Mammary epithelial cell (primary cell): ENCODE results near the gene MEI1.

Experiments used
- EZH2 ChIP-seq: IDR thresholded peaks from 2 replicates; pipeline ENCODE4 v1.6.1; 2012; ENCODE audit warnings: low read length, inconsistent platforms, borderline replicate concordance
- TF ChIP-seq, protein P1 (sequence below), 2 donors: IDR thresholded peaks in 1 of 2; conservative IDR thresholded peaks in 1 of 2; 2 replicates each; pipeline ENCODE4 v1.5.1; 2011 to 2012; ENCODE audit warnings: inconsistent platforms in 2 of 2, low read length in 2 of 2, mild to moderate bottlenecking in 2 of 2, control low read depth in 1 of 2, low read depth in 1 of 2; ENCODE audit not compliant: insufficient read depth in 1 of 2; ENCODE audit errors: extremely low read depth in 1 of 2

DNA sequence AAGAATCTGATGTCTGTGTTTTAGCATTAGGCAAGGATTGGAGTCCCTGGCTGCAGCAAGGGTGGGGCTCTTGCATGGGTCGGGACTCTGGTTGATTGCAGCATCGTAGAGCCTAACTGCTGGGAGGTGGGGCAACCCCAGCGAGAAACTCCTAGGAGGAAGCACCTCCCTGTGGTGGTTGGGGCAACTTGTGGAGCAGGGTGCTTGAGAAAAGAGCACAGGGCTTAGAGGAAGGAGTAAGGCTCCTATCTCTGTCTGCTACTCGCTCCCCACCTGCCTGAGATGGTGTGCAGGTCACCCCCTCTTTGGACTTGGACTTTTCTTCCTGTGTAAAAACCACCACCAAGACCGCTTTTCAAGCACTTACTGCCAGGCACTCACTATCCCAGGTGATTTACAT lies 149.2 kb downstream of the MEI1 start:
- TF ChIP-seq, protein P1, sequence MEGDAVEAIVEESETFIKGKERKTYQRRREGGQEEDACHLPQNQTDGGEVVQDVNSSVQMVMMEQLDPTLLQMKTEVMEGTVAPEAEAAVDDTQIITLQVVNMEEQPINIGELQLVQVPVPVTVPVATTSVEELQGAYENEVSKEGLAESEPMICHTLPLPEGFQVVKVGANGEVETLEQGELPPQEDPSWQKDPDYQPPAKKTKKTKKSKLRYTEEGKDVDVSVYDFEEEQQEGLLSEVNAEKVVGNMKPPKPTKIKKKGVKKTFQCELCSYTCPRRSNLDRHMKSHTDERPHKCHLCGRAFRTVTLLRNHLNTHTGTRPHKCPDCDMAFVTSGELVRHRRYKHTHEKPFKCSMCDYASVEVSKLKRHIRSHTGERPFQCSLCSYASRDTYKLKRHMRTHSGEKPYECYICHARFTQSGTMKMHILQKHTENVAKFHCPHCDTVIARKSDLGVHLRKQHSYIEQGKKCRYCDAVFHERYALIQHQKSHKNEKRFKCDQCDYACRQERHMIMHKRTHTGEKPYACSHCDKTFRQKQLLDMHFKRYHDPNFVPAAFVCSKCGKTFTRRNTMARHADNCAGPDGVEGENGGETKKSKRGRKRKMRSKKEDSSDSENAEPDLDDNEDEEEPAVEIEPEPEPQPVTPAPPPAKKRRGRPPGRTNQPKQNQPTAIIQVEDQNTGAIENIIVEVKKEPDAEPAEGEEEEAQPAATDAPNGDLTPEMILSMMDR (conservative IDR thresholded peaks at IDR 0.05 in 1 of 2, IDR thresholded peaks at IDR 0.05 in 1 of 2; ENCODE audit: extremely low read depth in 1 of 2, insufficient read depth in 1 of 2, low read depth in 1 of 2, low read length in 2 of 2), result peak in 1 of 2 donors; percentile 16
- no peak for TF ChIP-seq EZH2
